A549 (cell line): ENCODE results near the gene PEX10. TPM values are rescaled to one million over a fixed set of nuclear protein-coding genes. Genes with fewer than 3 reads are reported as not detected.

ENCODE experiments used
- ATAC-seq, 2 experiments: fragments of 200-7000 bp in 1 of 2; fragments of >200 bp in 1 of 2; cut with Nextera tagmentation in 1 of 2; cut with Tn5 transposase in 1 of 2; 3 replicates each; pipeline versions ENCODE4 v1.8.0 to v1.9.1; 2018 to 2020; ENCODE audit warnings: mild to moderate bottlenecking in 1 of 2, moderate library complexity in 1 of 2
- CTCF ChIA-PET: fragments of 300-600 bp; sonication (Branson Sonifier 250); formaldehyde crosslinking; extraction: SDS; loops from one replicate; lab custom pipeline; 2021; ENCODE audit warnings: antibody characterized with exemption, inconsistent platforms; lab: Yijun Ruan, JAX
- POLR2A ChIA-PET: fragments of 350-600 bp; formaldehyde crosslinking; extraction: SDS; loops from one replicate; lab custom pipeline; 2021; ENCODE audit warnings: antibody characterized with exemption, inconsistent platforms; lab: Yijun Ruan, JAX
- DNase-seq, 2 experiments: peaks; one replicate each; pipeline versions ENCODE4 v3.0.0 to v3.0.0-alpha.2; 2011 to 2016; ENCODE audit warnings: low read depth in 1 of 2, low spot score in 1 of 2
- FAIRE-seq: peaks from 2 replicates; lab custom pipeline; 2011; peaks lifted over from hg19 to GRCh38; lab: Jason Lieb, UNC
- H3K27ac ChIP-seq, 2 experiments: fragments of >200 bp; sonication (Bioruptor Twin); formaldehyde crosslinking; 3 replicates each; pipeline ENCODE4 v1.5.1; 2016 to 2017
- H3K4me1 ChIP-seq: fragments of >200 bp; sonication (Bioruptor Twin); formaldehyde crosslinking; 3 replicates; pipeline ENCODE4 v1.6.1; 2016
- H3K4me2 ChIP-seq: fragments of >200 bp; sonication (Bioruptor Twin); formaldehyde crosslinking; 3 replicates; pipeline ENCODE4 v1.6.1; 2016
- H3K4me3 ChIP-seq: fragments of >200 bp; sonication (Bioruptor Twin); formaldehyde crosslinking; 3 replicates; pipeline ENCODE4 v1.5.1; 2016
- H3K9me3 ChIP-seq: fragments of >200 bp; sonication (Bioruptor Twin); formaldehyde crosslinking; 3 replicates; pipeline ENCODE4 v1.6.1; 2016
- CBX2 ChIP-seq: fragments of 200-600 bp; sonication (generic); IDR thresholded peaks from 2 replicates; pipeline ENCODE4 v1.6.1; 2016; ENCODE audit warnings: low read depth, mild to moderate bottlenecking, borderline replicate concordance
- CBX8 ChIP-seq: fragments of 200-600 bp; sonication (generic); IDR thresholded peaks from 2 replicates; pipeline ENCODE4 v1.6.1; 2016
- CHD2 ChIP-seq: fragments of 150-350 bp; IDR thresholded peaks from 2 replicates; pipeline ENCODE4 v1.6.1; 2014; ENCODE audit warnings: low read length; ENCODE audit not compliant: partially characterized antibody
- CHD4 ChIP-seq: fragments of 200-600 bp; sonication (generic); IDR thresholded peaks from 2 replicates; pipeline ENCODE4 v1.6.1; 2016; ENCODE audit warnings: antibody characterized with exemption, mild to moderate bottlenecking, borderline replicate concordance
- EHF ChIP-seq: fragments of 250-450 bp; sonication (Bioruptor Pico); IDR thresholded peaks from 2 replicates; pipeline ENCODE4 v1.5.0; 2020; ENCODE audit warnings: mild to moderate bottlenecking
- KDM5A ChIP-seq: fragments of 200-600 bp; sonication (generic); IDR thresholded peaks from 2 replicates; pipeline ENCODE4 v1.6.1; 2016; ENCODE audit warnings: antibody characterized with exemption, mild to moderate bottlenecking
- MAZ ChIP-seq: fragments of 150-350 bp; IDR thresholded peaks from 2 replicates; pipeline ENCODE4 v1.6.1; 2014; ENCODE audit warnings: antibody characterized with exemption, low read depth, low read length, borderline replicate concordance
- NFE2L2 ChIP-seq: fragments of 150-350 bp; conservative IDR thresholded peaks from 2 replicates; pipeline ENCODE4 v1.6.1; 2014; ENCODE audit warnings: low read length
- NR3C1 ChIP-seq: fragments of >200 bp; sonication (Bioruptor Twin); formaldehyde crosslinking; IDR thresholded peaks from 3 replicates; pipeline ENCODE4 v1.6.1; 2017
- PHF8 ChIP-seq: fragments of 200-600 bp; sonication (generic); IDR thresholded peaks from 2 replicates; pipeline ENCODE4 v1.6.1; 2016; ENCODE audit warnings: low read depth, mild to moderate bottlenecking, antibody characterized with exemption, moderate library complexity, borderline replicate concordance
- POLR2A ChIP-seq: IDR thresholded peaks from 2 replicates; pipeline ENCODE4 v1.6.1; 2012; ENCODE audit warnings: mild to moderate bottlenecking, low read length
- RFX5 ChIP-seq: fragments of 450-650 bp; IDR thresholded peaks from 2 replicates; pipeline ENCODE4 v1.7.1; 2014; ENCODE audit warnings: antibody characterized with exemption, mild to moderate bottlenecking, moderate library complexity
- RNF2 ChIP-seq: fragments of 200-600 bp; sonication (generic); IDR thresholded peaks from 2 replicates; pipeline ENCODE4 v1.6.1; 2016; ENCODE audit warnings: low read depth, mild to moderate bottlenecking, antibody characterized with exemption, moderate library complexity, borderline replicate concordance
- SREBF2 ChIP-seq: fragments of 450-650 bp; IDR thresholded peaks from 2 replicates; pipeline ENCODE4 v1.6.1; 2014; ENCODE audit warnings: mild to moderate bottlenecking, moderate library complexity
- ZFP36 ChIP-seq: fragments of 450-650 bp; IDR thresholded peaks from 2 replicates; pipeline ENCODE4 v1.6.1; 2014; ENCODE audit warnings: borderline replicate concordance; ENCODE audit not compliant: partially characterized antibody
- ZNF302 ChIP-seq: fragments of 250-450 bp; sonication (Bioruptor Pico); IDR thresholded peaks from 2 replicates; pipeline ENCODE4 v1.9.0; 2021; ENCODE audit warnings: inconsistent platforms, mild to moderate bottlenecking, moderate library complexity
- WGBS: methylation state at CpG from one replicate; pipeline ENCODE4 v1.1.6; 2017; ENCODE audit errors: missing lambda C conversion rate; 5-methylcytosine and 5-hydroxymethylcytosine counted together
- polyA plus RNA-seq, 4 experiments: library from polyadenylated mRNA; depleted of rRNA in 3 of 4; stranded (reverse); fragments of >200 nt; fragmentation: RNase III in 1 of 4; extraction: RNeasy Plus Mini Kit Qiagen cat#74134 plus additional on column Dnase treatment in 1 of 4; gene quantifications; 2 replicates in 3 of 4; 3 replicates in 1 of 4; pipeline ENCODE4 v1.2.3, GENCODE V29; 2011 to 2017
- TF ChIP-seq, protein P1 (sequence below): IDR thresholded peaks from 2 replicates; pipeline ENCODE4 v1.6.1; 2012
- TF ChIP-seq, protein P2 (sequence below): IDR thresholded peaks from 2 replicates; pipeline ENCODE4 v1.6.1; 2012; ENCODE audit warnings: low read depth, borderline replicate concordance
- TF ChIP-seq, protein P3 (sequence below): fragments of 200-600 bp; sonication (generic); IDR thresholded peaks from 2 replicates; pipeline ENCODE4 v1.6.1; 2016; ENCODE audit warnings: antibody characterized with exemption, mild to moderate bottlenecking, moderate library complexity
- TF ChIP-seq, protein P4 (sequence below): fragments of >200 bp; sonication (Bioruptor Twin); formaldehyde crosslinking; IDR thresholded peaks from 2 replicates; pipeline ENCODE4 v1.6.1; 2016

Gene PEX10
- polyA plus RNA-seq, 2 of the 4 experiments (the other 2 are of a cell fraction): 12.3 to 20.2 TPM

DNA sequence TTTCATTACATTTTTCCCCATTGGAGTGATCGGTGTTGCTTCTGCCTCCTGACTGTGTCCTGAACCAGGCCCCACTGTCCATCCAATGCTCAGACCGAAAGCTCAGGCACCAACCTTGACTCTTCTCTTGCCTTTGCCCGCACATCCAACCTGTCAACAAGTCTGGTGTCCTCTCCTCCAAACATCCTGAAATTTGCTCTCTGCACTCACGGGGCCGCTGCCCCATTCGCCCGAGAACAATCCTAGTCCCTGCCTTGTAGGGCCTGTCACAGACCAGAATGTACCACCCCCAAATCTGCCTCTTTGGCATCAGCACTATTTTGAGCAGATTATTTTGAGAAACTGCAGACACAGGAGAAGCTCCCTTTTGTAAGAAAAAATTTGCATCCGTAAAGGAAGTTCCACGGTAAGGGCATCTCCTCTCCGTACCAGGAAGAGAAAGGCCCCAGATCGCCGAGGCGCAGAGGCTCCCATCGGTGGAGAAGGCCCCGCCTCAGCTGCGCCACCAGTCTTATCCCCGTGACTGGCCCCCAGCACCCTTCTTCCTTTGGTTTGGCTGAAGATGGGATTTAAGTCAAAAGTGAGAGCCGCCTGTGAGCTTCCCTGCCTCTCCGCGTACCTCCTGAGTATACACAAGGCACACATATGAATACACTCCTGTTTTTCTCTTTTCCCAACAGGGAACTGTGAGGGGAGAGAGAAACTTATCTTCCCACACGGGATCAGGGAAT lies 28.1 kb downstream of the PEX10 start:
- H3K9me3 ChIP-seq: no peaks in the 10 kb centered on the region
- no peak for ATAC-seq
- 91% methylated on average over 19 of the region's 21 CpGs for WGBS
- no peak overlapping the region for H3K4me2 ChIP-seq
- CTCF ChIA-PET: interaction anchor here (0.6 to 16.3 kb wide), 8 partner anchors 14 to 245 kb away, joined by 3 to 267 read pairs (median 4); partner anchors contain the start of gene FAAP20
- FAIRE-seq: no peak
- DNase-seq: no peak
- no peak overlapping the region for H3K4me3 ChIP-seq
- TF ChIP-seq KDM5A (no peak), EHF (CRISPR knock-in tag) (no peak), PHF8 (no peak), CBX8 (no peak), CBX2 (no peak), NFE2L2 (no peak), CHD2 (no peak), SREBF2 (no peak), CHD4 (no peak), RFX5 (no peak), MAZ (no peak)
- TF ChIP-seq, protein P1, sequence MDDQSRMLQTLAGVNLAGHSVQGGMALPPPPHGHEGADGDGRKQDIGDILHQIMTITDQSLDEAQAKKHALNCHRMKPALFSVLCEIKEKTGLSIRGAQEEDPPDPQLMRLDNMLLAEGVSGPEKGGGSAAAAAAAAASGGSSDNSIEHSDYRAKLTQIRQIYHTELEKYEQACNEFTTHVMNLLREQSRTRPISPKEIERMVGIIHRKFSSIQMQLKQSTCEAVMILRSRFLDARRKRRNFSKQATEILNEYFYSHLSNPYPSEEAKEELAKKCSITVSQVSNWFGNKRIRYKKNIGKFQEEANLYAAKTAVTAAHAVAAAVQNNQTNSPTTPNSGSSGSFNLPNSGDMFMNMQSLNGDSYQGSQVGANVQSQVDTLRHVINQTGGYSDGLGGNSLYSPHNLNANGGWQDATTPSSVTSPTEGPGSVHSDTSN: no peak
- TF ChIP-seq, protein P2, sequence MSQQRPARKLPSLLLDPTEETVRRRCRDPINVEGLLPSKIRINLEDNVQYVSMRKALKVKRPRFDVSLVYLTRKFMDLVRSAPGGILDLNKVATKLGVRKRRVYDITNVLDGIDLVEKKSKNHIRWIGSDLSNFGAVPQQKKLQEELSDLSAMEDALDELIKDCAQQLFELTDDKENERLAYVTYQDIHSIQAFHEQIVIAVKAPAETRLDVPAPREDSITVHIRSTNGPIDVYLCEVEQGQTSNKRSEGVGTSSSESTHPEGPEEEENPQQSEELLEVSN: no peak
- no peak overlapping the region for H3K27ac ChIP-seq
- POLR2A ChIA-PET: interaction anchor here (1.0 kb wide), 1 partner anchor 189 kb away, joined by 5 read pairs; no protein-coding TSS in a partner anchor
- no peaks in the 10 kb centered on the region for H3K4me1 ChIP-seq

DNA sequence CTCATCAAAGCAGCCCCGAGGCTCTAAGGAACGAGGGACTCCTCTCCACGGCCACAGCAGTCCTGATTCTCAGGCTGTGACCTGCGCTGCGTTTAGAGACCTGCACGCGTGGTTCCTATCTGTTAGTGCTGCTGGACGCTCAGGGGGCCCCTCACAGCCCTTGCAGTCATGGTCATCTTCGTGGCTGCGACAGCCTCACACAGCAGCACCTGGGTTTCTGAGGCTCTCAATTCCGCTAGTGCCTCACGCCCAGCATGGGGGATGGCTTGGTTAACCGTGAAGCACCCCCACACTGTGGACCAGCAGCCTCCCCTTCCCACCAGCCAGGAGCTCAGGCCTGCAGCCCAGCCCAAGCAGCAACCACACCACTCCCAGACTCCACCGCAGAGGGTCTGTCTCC lies 28.8 kb downstream of the PEX10 start:
- ChIA-PET POLR2A (interaction anchor here (1.0 kb wide), 1 partner anchor 189 kb away, joined by 5 read pairs; no protein-coding TSS in a partner anchor), CTCF (interaction anchor here (0.6 to 16.3 kb wide), 8 partner anchors 13 to 244 kb away, joined by 3 to 267 read pairs (median 4); partner anchors contain the start of gene FAAP20)
- ATAC-seq (no peak), DNase-seq (no peak), FAIRE-seq (no peak)
- Histone ChIP-seq H3K4me3 (no peak overlapping the region), H3K9me3 (no peaks in the 10 kb centered on the region), H3K27ac (no peak overlapping the region), H3K4me1 (no peaks in the 10 kb centered on the region), H3K4me2 (no peak overlapping the region)
- 89% methylated on average over 11 of the region's 14 CpGs for WGBS
- TF ChIP-seq, protein P3, sequence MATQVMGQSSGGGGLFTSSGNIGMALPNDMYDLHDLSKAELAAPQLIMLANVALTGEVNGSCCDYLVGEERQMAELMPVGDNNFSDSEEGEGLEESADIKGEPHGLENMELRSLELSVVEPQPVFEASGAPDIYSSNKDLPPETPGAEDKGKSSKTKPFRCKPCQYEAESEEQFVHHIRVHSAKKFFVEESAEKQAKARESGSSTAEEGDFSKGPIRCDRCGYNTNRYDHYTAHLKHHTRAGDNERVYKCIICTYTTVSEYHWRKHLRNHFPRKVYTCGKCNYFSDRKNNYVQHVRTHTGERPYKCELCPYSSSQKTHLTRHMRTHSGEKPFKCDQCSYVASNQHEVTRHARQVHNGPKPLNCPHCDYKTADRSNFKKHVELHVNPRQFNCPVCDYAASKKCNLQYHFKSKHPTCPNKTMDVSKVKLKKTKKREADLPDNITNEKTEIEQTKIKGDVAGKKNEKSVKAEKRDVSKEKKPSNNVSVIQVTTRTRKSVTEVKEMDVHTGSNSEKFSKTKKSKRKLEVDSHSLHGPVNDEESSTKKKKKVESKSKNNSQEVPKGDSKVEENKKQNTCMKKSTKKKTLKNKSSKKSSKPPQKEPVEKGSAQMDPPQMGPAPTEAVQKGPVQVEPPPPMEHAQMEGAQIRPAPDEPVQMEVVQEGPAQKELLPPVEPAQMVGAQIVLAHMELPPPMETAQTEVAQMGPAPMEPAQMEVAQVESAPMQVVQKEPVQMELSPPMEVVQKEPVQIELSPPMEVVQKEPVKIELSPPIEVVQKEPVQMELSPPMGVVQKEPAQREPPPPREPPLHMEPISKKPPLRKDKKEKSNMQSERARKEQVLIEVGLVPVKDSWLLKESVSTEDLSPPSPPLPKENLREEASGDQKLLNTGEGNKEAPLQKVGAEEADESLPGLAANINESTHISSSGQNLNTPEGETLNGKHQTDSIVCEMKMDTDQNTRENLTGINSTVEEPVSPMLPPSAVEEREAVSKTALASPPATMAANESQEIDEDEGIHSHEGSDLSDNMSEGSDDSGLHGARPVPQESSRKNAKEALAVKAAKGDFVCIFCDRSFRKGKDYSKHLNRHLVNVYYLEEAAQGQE: no peak
- TF ChIP-seq SREBF2 (no peak), RNF2 (no peak), CBX2 (no peak), POLR2A (no peak), ZNF302 (CRISPR knock-in tag) (no peak), NR3C1 (no peak), ZFP36 (no peak)
- TF ChIP-seq, protein P4, sequence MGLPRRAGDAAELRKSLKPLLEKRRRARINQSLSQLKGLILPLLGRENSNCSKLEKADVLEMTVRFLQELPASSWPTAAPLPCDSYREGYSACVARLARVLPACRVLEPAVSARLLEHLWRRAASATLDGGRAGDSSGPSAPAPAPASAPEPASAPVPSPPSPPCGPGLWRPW: no peak
